Kidney glomerular epithelial cell (primary cell): ENCODE data around the gene P3H3.

Experiments used
- DNase-seq: peaks from one replicate; lab custom pipeline; 2025; lab: John Stamatoyannopoulos, UW

P3H3 gene

GRCh38 chr12:6807170-6807569 lies 21.0 kb upstream of the P3H3 start:
- no peak for DNase-seq

- no peak for DNase-seq
Measured at GRCh38 chr12:6809056-6809455, 19.2 kb upstream of the P3H3 start.

GRCh38 chr12:6810758-6811157 lies 17.4 kb upstream of the P3H3 start:
- no peak for DNase-seq

GRCh38 chr12:6813363-6813762 lies 14.8 kb upstream of the P3H3 start:
- no peak for DNase-seq

DNA sequence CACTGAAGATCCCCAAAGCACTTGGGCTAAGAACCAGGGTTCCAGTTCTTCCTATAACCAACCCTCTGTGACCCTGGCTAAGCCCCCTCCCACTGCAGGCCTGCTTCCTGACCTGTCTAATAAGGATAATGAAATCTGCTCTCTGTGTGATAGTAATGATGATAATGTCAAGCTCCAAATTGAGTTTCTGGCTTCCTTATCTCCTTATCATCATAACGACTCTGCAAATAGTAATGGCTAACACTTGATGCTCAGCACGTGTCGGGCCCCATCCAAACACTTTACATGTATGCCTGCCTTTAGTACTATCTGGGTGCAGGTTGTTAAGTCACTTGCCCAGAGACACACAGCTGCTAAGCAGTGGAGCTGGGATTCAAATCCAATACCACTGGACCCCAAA lies 11.6 kb upstream of the P3H3 start:
- no peak for DNase-seq

DNA sequence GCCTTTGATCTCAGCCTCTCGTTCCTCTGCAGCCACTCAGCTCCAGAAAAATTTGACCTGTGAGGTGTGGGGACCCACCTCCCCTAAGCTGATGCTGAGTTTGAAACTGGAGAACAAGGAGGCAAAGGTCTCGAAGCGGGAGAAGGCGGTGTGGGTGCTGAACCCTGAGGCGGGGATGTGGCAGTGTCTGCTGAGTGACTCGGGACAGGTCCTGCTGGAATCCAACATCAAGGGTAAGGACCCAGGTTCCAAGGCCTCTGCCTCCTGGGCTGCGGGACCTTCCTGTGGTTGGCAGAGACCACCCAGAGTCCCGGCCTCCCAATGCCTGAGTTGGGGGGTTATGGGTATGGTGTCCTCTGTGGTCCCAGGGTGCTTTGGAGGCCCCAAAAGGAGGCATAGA lies 11.1 kb upstream of the P3H3 start:
- DNase-seq = no peak

DNA sequence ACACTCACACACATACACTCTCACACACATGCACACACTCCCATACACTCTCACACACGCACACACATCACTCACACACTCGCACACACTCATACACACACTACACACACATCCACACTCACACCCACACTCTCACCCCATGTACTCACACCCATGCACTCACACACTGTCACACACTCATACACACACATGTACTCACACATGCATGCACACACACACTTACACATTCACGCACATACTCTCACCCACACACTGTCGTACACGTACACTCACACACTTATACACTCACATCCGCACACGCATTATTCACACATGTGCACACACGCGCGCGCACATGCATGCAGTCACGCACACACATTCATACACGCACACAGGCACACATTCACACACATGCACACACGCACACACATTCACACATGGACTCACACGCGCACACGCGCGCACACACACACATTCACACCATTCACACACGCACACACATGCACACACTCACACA lies 10.5 kb upstream of the P3H3 start:
- DNase-seq = no peak

DNA sequence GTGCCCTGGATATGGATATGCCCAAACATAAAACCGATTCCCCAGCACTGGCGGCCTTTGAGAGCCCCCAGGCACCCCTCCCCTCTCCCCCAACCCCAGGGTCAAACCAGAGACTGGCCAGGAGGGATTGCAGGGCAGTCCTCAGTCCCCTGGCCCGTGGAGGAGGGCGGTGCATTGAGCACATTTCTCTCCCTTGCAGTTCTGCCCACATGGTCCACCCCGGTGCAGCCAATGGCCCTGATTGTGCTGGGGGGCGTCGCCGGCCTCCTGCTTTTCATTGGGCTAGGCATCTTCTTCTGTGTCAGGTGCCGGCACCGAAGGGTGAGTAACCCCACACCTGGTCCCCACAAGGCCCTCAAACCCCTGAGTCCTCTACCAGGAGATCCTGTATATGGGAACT lies 10.0 kb upstream of the P3H3 start:
- no peak for DNase-seq

DNA sequence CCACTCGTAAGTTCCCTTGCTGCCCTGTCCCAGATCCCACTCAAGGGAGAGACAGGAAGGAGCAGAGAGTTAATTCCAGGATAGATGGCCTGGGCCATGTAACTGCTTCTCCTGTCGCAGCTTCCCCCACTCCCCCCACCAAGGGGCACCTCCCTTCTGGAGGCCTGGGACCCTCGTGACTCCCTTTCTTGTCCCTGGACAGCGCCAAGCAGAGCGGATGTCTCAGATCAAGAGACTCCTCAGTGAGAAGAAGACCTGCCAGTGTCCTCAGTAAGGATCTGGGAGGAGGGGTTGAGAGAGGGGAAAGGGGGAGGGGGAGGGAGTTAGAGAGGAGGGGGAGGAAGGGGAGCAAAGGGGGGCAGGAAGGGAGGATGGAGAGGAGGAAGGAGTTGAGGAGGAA lies 9.6 kb upstream of the P3H3 start:
- DNase-seq = no peak

DNA sequence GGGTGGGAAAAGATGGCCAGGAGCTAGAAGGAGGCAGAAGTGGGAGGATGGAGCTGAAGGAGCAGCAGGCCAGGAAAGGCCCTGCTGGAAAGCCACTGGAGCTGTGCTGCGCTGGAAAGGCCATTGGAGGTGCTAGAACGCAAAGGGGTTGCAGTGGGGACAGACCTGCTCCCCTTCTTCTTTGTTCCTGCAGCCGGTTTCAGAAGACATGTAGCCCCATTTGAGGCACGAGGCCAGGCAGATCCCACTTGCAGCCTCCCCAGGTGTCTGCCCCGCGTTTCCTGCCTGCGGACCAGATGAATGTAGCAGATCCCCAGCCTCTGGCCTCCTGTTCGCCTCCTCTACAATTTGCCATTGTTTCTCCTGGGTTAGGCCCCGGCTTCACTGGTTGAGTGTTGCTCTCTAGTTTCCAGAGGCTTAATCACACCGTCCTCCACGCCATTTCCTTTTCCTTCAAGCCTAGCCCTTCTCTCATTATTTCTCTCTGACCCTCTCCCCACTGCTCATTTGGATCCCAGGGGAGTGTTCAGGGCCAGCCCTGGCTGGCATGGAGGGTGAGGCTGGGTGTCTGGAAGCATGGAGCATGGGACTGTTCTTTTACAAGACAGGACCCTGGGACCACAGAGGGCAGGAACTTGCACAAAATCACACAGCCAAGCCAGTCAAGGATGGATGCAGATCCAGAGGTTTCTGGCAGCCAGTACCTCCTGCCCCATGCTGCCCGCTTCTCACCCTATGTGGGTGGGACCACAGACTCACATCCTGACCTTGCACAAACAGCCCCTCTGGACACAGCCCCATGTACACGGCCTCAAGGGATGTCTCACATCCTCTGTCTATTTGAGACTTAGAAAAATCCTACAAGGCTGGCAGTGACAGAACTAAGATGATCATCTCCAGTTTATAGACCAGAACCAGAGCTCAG lies 8.8 kb upstream of the P3H3 start:
- DNase-seq = no peak

- no peak for DNase-seq
Measured at GRCh38 chr12:6820166-6820565, 8.0 kb upstream of the P3H3 start.

GRCh38 chr12:6821591-6822425 lies 6.4 kb upstream of the P3H3 start, which contains the start of gene GPR162:
Gene GPR162, plus strand, starts transcription at chr12:6821821. Its CDS starts 2,078 bp downstream, at chr12:6823899.
- no peak for DNase-seq

DNA sequence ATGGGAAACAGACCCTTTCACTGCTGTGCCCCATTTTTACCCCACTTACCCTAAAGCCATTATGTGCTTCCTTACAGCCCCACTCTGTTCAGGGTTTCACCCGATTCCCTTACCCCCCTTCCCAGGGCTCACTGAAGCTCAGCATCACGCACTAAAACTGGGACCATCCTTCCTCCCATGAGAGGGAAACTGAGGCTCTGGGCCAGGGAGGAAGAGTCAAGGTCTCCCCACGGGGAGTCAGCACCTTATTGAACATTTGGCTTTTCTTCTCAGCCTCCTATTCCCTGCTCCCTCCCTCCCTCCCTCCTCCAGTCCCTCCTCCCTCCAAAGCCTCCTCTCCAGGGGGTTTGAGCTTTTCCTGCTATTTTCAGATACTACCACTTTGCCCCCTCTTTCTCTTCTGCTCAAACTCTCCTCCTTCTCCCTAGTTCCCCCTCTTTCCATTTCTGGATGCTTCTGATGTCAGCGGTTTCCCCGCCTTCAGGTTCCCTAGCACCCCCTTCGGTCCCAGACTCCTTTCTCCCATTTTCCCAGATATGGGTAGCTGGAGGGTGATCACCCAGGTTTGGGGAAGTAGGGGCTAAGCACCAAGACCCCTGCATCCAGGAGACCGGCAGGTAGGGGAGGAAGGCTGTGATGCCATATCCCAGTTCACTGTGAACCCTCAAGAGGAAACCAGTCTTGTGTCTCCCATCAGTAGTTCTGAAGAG lies 5.6 kb upstream of the P3H3 start:
- no peak for DNase-seq

DNA sequence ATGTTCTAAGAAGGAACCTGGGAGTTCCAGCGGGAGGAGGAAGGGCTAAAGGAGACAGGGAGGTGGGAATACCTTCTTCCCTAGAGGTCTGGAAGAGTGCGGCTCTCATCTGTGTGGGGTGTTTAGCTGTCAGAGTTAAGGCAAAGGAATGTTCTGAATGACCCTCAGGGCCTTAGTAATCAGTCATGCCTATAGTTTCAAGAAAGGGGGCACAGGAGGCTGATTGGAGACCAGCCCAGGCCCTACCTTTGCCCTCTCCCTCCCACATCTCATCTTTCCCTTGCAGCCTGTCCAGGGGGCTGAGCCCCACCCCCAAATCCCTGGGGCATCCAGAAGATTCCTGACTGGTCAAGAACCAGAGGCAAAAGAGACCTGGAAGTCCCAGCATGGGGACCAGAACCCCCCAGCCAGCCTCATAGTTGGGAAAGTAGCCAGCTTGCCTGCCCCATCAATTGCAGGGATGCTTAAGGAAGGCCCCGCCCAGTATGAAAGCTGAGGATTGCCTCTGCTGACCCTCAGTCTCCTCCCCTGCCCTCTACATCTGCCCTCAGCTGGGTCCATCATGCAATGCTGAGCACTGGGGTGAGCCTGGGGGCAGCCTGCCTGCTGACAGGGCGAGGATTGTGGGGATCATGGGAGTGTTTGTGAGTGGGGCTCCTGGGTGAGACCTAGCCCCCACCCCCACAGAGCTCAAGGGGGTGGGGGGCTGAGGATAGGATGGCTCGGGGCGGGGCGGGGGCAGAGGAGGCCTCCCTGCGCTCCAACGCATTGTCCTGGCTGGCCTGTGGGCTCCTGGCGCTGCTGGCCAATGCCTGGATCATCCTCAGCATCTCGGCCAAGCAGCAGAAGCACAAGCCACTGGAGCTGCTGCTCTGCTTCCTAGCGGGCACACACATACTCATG lies 4.8 kb upstream of the P3H3 start:
- DNase-seq = no peak

- DNase-seq = no peak
Measured at GRCh38 chr12:6824085-6824775, 4.0 kb upstream of the P3H3 start.

- DNase-seq = no peak
Measured at GRCh38 chr12:6824901-6825381, 3.3 kb upstream of the P3H3 start.

DNA sequence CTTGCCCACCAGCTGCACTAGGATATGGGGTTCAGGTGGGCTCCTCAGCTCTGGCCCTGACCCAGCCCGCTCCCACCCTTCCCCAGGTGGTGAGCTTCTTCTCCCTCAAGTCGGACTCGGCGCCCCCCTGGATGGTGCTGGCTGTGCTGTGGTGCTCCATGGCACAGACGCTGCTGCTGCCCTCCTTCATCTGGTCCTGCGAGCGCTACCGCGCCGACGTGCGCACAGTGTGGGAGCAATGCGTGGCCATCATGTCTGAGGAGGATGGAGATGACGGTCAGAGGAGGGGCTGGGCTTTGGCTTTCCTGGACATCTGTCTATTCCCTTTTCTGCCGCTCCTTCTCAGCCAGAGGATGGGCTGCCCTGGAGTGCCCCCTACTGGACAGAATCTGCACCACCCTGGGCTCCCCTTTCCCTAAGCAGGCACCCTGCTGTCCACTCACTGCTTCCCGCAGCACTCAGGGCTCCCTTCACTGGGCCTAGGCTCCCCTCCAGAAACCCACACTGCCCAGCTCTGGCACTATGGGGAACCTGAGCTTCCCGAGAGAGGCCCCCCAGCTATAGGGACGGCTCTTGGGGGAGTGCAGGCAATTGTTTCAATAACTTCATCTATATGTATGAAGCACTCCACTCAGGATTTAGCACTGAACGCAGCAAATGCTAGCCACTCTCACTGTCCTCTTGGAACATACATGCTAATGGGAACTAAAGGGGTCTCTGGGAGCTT lies 2.6 kb upstream of the P3H3 start:
- peak; percentile 80 for DNase-seq

- no peak for DNase-seq
Measured at GRCh38 chr12:6826125-6826733, 2.0 kb upstream of the P3H3 start.

- DNase-seq = no peak
Measured at GRCh38 chr12:6826734-6827436, 1.3 kb upstream of the P3H3 start.
